ENCODE results near the gene AGAP2. TPM values are rescaled to one million over a fixed set of nuclear protein-coding genes. Genes with fewer than 3 reads are reported as not detected.

Gene AGAP2
- total RNA-seq, 4 donors from 2014 or later = 0.29 to 6.3 (median 2.6) TPM

- no peak for DNase-seq
- TF ChIP-seq CTCF (IDR thresholded peaks at IDR 0.05) (no peak), POLR2A (IDR thresholded peaks at IDR 0.05) (no peak)
- Histone ChIP-seq H3K9me3 (no peaks in the 10 kb centered on the region), H3K4me1 (no peaks in the 10 kb centered on the region), H3K36me3 (no peaks in the 10 kb centered on the region), H3K27ac (no peak overlapping the region), H3K4me3 (no peak overlapping the region), H3K27me3 (no peaks in the 10 kb centered on the region)
- intact Hi-C loops (cut with DNase I; ENCODE audit: low total_unique reads) = no loop called here
Observed at GRCh38 chr12:57713209-57713608, 25.3 kb downstream of the AGAP2 start.

GRCh38 chr12:57712701-57713100 is 25.8 kb downstream of the AGAP2 start:
- TF ChIP-seq CTCF (IDR thresholded peaks at IDR 0.05) (no peak), POLR2A (IDR thresholded peaks at IDR 0.05) (no peak)
- no peaks in the 10 kb centered on the region for H3K36me3 ChIP-seq

GRCh38 chr12:57708296-57708695 is 30.2 kb downstream of the AGAP2 start:
- no peak for DNase-seq
- Histone ChIP-seq H3K9me3 (peaks cover 0 to 8% of the 10 kb centered on the region in 2 donors), H3K4me3 (no peak overlapping the region), H3K4me1 (no peaks in the 10 kb centered on the region), H3K27me3 (no peaks in the 10 kb centered on the region), H3K36me3 (no peaks in the 10 kb centered on the region), H3K27ac (no peak overlapping the region)
- intact Hi-C loops (cut with DNase I; ENCODE audit: low total_unique reads) = no loop called here
- no peak for TF ChIP-seq POLR2A (IDR thresholded peaks at IDR 0.05)
- no peak for TF ChIP-seq CTCF (IDR thresholded peaks at IDR 0.05)

More at GRCh38 chr12:57712701-57713100, 25.8 kb downstream of the AGAP2 start:
- Histone ChIP-seq H3K9me3 (no peaks in the 10 kb centered on the region), H3K4me3 (no peak overlapping the region), H3K4me1 (no peaks in the 10 kb centered on the region), H3K27me3 (no peaks in the 10 kb centered on the region), H3K27ac (no peak overlapping the region)
- intact Hi-C loops (cut with DNase I; ENCODE audit: low total_unique reads) = no loop called here
- DNase-seq = no peak

- no peak for DNase-seq
- intact Hi-C loops (cut with DNase I; ENCODE audit: low total_unique reads) = no loop called here
- H3K9me3 ChIP-seq = peaks cover 0 to 8% of the 10 kb centered on the region in 2 donors
- no peaks in the 10 kb centered on the region for H3K4me1 ChIP-seq
- no peaks in the 10 kb centered on the region for H3K36me3 ChIP-seq
- no peak overlapping the region for H3K4me3 ChIP-seq
- no peaks in the 10 kb centered on the region for H3K27me3 ChIP-seq
- TF ChIP-seq POLR2A (IDR thresholded peaks at IDR 0.05) (no peak), CTCF (IDR thresholded peaks at IDR 0.05) (no peak)
- H3K27ac ChIP-seq = no peak overlapping the region
Observed at GRCh38 chr12:57707250-57707649, 31.3 kb downstream of the AGAP2 start.

- no peak for DNase-seq
- intact Hi-C loops (cut with DNase I; ENCODE audit: low total_unique reads) = no loop called here
- peaks cover 0 to 8% of the 10 kb centered on the region in 2 donors for H3K9me3 ChIP-seq
- no peaks in the 10 kb centered on the region for H3K27me3 ChIP-seq
- no peak overlapping the region for H3K4me3 ChIP-seq
- H3K27ac ChIP-seq = no peak overlapping the region
- TF ChIP-seq CTCF (IDR thresholded peaks at IDR 0.05) = no peak
- TF ChIP-seq POLR2A (IDR thresholded peaks at IDR 0.05) = no peak
- no peaks in the 10 kb centered on the region for H3K4me1 ChIP-seq
- no peaks in the 10 kb centered on the region for H3K36me3 ChIP-seq
Observed at GRCh38 chr12:57700317-57700716, 38.2 kb downstream of the AGAP2 start.
